ENCODE measurements around the gene A1CF.
"Not testable (repeated sequence)": the region's sequence is repeated elsewhere in the genome, so short reads cannot be mapped to it uniquely, and the experiment has no call there.

Gene A1CF, protein sequence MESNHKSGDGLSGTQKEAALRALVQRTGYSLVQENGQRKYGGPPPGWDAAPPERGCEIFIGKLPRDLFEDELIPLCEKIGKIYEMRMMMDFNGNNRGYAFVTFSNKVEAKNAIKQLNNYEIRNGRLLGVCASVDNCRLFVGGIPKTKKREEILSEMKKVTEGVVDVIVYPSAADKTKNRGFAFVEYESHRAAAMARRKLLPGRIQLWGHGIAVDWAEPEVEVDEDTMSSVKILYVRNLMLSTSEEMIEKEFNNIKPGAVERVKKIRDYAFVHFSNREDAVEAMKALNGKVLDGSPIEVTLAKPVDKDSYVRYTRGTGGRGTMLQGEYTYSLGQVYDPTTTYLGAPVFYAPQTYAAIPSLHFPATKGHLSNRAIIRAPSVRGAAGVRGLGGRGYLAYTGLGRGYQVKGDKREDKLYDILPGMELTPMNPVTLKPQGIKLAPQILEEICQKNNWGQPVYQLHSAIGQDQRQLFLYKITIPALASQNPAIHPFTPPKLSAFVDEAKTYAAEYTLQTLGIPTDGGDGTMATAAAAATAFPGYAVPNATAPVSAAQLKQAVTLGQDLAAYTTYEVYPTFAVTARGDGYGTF

DNA sequence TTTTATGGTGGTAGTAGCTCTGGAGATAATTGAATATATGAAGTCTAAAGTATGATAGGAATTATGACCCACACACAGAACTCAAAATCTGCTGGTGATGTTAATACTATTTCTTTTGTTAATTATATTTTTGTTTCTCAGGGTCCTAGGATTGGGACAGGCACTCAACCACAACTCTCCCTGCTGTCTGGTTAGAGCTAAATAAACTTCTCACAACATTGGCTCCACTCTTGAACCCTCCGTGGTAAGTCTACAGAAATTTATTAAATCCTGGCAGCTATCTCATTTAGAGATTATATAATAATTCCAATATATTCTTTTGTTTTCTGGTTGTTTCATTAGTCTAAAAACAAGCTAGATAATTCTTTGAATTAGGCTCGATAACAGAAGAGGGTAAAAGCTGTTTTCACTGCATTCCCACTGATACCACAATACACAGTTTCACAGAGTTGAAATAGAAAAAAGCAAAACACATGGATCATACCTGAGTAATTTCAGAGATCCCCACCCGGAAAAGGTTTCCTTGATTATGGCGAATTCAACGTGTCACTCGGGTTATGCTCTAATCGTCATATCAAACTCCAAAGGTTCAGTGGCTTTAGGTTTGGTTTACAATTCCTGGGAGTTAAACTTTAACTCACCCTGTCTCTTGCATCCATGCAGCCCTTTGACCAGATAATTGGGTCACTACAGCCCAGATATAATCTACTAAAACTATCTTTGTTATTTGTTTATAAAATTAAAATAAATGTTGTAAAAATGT lies at the start of gene A1CF:
A1CF (minus strand) TSS at position 531 of the 763 bp plus-strand sequence. CDS start 25,687 bp downstream, outside the sequence.
- no peak for DNase-seq (ENCODE audit: extremely low read depth in 1 of 2, low read depth in 1 of 2)

DNA sequence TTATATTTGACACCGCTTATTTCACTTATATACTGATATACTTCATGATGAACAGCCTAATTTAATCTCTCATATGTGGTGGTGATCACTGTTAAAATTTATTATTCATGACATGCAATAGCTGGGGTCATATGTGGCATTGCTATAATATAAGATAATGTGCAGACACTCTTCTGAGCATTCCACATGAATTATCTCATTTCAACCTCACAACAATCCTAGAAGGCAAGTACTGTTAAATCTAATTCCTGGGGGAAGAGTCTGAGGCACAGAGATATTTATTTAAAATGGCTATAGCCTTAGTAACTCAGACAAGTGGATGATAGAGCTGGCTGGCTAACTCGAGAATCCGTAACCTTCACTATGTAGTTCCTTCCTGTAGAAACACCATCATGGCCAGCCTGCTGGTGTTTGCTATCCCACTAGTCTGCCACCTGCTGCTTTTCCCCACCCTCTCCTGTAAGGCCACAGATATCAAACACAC lies 46.6 kb upstream of the A1CF start:
- DNase-seq (ENCODE audit: extremely low read depth in 1 of 2, low read depth in 1 of 2), result no peak

DNA sequence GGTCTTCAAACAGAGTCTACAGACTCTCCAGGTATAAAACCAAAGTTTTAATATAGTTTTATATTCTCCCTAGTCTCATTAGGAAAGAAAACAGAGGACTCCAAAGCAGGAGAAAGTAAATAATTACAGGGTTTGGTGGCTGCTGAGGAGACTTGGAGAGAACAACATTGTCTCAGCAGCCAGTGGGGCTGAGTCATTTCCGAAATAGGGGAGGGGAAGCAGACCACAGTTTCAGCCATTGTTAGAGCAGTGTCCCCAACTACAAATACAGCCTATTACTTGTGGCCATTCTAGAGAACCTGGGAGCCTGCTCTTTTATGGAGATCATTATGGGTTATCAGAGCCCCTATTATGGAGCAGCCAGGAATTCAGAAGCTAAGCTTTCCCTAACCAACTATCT lies 44.2 kb upstream of the A1CF start:
- DNase-seq (ENCODE audit: extremely low read depth in 1 of 2, low read depth in 1 of 2), result no peak

DNA sequence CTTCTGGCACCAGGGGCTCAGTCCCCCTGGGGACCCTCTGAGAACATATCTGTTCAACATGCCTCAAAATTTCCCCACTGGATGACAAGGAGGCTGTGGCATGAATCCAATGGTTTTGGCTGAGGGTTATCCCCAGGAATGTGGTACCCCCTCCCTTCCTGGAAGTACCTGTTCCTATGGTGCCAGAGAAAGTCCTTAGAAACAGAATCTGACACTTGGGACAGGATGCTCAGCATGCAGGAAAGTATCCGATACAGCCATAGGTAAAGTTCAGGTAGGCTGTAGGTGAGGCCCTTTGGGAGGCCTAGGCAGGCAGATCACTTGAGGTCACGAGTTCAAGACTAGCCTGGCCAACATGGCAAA lies 42.7 kb upstream of the A1CF start:
- DNase-seq (ENCODE audit: extremely low read depth in 1 of 2, low read depth in 1 of 2), result no peak

DNA sequence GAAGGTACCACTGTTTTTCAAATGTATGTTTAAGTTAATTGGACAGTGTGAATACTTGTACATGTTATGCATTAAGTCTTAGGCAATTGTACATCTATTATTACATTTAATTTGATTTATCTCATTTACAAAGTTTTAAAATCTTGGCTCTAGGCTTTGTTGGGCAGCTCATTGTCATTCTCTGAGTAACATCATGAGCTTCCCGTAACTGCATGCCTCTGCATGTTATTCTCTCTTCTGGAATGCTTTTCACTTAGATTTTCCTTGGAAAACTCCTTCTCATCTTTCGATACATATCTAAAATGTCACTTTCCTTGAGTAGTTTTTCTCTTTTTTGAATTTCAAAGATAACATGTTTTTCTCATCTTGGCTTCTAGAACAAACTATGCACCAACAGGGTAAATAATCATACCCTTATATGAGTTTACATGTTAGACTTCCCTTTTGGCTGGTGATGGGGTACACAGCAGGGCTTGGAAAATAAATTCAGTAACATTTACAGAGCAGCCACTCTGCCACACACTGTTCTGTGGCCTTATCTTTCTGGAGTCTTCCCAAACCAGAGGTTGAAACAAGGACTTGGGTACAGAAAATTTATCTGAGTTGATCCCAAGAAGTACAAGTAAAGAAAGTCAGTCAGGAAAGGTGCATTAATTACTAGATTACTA lies 42.2 kb upstream of the A1CF start:
- DNase-seq (ENCODE audit: extremely low read depth in 1 of 2, low read depth in 1 of 2), result no peak

DNA sequence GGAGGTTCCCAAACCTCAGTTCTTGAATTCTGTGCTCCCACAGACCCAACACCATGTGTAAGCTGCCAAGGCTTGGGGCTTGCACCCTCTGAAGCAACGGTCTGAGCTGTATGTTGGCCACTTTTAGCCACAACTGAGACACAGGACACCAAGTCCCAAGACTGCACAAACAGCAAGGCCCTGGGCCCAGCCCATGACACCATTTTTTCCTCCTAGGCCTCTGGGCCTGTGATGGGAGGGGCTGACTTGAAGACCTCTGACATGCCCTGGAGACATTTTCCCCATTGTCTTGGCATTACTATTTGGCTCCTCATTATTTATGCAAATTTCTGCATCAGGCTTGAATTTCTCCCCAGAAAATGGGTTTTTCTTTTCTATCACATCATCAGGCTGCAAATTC lies 38.0 kb upstream of the A1CF start:
- not testable (repeated sequence) for DNase-seq (ENCODE audit: extremely low read depth in 1 of 2, low read depth in 1 of 2)

DNA sequence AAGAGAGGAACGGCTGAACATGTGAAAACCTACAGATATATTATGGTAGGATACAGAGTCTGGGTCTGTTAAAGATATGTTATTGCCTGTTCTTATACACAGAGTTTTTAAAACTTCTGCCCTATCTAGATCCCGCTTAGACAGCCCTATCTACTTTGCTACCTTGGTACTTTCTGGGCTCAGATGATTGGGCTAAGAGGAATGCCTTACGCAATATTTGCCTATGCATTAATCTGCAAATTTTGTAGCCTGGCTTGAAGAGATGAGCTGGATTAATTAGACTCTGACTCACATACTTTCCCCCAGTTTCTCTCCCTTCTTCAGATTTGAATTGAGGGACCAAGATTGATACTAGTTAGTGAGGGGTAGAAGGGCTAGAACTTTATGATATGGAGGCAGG lies 33.6 kb upstream of the A1CF start:
- DNase-seq (ENCODE audit: extremely low read depth in 1 of 2, low read depth in 1 of 2), result no peak

DNA sequence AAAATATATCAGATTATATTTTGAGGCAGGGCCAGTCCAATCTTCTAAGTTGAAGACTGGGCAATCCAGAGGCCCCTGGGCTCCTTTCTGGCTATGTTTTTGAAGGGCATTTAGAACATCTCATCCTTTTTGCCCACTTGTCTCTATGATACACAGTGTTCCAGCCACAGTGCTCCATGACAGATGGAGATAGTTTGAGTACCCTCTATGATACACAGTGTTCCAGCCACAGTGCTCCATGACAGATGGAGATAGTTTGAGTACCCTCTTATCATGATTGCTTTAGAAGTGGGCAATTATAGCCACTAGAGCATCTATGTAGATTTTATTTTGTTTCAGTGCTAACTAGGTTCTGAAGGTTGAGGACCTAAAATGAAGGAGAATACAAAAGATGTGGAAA lies 33.1 kb upstream of the A1CF start:
- no peak for DNase-seq (ENCODE audit: extremely low read depth in 1 of 2, low read depth in 1 of 2)

DNA sequence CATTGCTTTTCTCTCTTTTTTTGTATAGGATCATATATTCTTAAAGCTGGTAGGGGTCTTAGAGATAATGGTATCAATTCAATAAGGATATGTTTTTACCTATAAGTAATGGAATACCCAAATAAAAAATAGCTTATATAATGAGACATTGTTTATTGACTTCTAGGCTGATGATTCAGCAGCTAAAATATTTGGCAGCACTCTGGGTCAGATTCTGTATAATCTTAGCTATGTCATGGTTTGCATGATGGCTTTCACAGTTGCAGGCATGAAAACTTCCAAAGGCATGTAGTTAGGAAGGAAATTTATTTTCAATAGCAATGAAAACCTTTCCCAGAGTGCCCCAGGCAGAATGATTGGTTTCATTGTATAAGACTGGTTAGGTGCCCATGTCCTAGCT lies 32.1 kb upstream of the A1CF start:
- DNase-seq (ENCODE audit: extremely low read depth in 1 of 2, low read depth in 1 of 2), result no peak

DNA sequence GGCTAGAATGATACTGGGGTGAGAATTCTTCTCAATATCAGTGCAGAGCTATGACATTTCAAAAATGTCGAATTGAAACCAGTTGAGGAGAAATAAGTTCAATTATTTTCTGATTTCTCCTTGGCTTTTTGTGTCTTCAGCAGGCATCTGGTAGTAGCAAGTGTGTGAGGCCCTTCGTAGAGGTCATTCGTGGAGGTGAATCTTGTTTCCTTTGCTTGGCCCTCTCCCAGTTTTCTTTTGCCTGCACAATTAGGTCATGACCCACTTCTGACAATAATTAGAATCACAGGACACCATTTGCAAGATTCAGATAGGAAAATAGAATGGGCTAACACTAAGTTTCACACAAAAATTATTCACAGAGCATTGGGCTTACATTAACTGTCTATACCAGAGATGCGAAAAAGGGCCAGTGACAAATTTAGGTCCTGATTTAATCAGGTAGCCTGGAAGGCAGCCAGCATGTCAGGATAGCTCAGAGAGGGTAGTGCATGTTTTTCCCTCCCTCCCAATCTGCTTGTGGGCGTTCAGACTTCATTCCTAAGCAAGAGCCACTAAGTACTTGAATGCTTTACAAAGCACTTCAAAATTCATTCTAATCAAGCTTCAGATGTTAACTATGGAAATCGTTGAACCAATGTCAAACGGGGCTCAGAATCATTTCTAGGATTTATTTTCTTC lies 24.0 kb upstream of the A1CF start:
- no peak for DNase-seq (ENCODE audit: extremely low read depth in 1 of 2, low read depth in 1 of 2)

DNA sequence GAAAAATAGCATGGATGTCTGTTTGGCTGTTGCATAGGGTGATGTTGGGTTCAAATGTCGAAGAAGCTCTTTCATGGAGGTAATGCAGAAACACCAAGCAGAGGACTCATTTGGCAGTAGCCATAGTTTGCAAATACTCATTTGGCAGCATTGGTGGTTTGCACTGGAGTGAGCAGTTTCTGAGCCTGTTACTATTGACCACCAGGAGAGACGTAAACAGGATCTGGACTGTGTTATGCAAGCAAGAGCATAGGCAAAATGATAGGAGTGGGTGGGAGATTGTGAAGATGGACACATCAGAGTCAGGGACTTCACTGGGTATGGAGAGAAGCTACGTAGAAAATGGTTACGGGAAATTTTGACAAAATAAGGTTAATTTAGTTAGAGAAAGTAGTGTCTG lies 22.9 kb upstream of the A1CF start:
- no peak for DNase-seq (ENCODE audit: extremely low read depth in 1 of 2, low read depth in 1 of 2)

DNA sequence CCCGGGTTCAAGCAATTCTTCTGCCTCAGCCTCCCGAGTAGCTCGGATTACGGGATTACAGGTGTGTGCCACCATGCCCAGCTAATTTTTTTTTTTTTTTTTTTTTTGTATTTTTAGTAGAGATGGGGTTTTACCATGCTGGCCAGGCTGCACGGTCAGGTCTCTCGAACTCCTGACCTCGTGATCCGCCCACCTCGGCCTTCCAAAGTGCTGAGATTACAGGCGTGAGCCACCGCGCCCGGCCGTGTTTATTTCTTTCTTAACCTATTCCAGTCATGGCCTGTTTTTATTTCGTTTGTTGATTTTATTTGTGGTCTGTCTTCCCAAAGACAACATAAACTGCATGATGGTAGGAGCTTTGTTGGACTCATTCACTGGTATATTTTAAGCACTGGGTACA lies 20.4 kb upstream of the A1CF start:
- not testable (repeated sequence) for DNase-seq (ENCODE audit: extremely low read depth in 1 of 2, low read depth in 1 of 2)

DNA sequence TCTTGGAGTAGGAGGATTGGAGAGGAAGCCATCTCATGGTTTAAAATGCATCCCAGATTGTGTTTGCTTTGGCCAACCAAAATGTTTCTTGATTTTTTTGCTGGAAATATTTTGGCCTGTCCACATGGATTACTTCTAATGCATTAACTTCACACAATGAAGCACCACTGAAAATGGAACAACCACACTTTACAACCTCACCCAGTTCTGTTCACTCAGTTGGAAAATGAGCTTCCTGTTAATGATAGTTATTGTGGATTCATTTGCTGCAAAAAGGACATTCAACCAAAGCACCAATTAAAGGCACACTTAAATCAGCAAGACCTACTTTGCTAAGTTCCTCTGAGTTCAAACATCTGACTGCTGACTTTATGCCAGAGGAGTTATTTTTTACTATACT lies 11.3 kb upstream of the A1CF start:
- no peak for DNase-seq (ENCODE audit: extremely low read depth in 1 of 2, low read depth in 1 of 2)

DNA sequence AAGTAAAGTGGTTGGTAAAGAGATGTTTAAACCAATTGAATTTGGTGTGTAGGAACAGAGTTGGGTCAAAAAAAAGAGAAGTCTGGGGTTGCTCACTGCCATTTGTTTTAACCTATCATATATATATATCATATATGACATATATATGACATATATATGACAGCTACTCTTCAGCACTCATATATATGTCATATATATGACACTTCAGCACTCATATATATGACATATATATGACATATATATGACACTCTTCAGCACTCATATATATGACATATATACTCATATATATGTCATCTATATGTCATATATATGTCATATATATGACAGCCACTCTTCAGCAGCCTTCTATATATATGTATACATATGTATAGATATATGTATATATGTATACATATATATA lies 8.9 kb upstream of the A1CF start:
- DNase-seq (ENCODE audit: extremely low read depth in 1 of 2, low read depth in 1 of 2), result no peak

DNA sequence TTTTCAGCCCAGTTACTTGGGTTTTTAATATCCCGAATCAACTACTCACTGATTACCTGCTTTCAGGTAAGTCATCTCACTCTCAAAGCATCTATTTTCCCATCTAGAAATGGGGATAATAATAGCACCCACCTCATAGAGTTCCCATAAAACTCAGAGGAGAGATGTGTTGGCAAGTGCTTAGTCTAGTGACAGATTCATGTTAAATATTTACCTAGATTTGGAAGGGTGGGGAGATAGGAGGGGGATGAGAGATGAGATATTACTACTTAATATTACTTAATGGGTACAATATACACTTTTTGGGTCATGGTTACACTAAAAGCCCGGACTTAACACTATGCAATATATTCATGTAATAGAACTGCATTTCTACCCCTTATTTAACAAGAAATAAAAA lies 7.0 kb upstream of the A1CF start:
- no peak for DNase-seq (ENCODE audit: extremely low read depth in 1 of 2, low read depth in 1 of 2)

DNA sequence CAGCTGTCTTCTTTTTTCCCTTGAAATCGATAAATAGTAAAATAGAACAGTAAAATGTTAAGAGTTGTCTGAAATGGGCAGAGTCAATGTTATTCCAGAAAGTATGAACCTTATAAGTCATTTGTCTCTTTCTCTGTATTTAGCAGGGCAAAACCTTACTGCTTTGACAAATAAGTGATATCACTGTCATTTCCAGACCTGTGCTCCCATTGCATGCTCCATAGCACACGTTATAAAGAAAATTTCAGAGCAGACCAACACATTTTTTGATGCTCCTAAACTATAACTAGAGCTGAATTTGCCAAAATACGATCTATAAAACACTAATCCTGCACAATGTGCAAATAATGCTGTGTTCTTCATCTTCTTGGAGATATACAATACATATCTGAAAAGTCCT lies 1.1 kb downstream of the A1CF start:
- DNase-seq (ENCODE audit: extremely low read depth in 1 of 2, low read depth in 1 of 2), result no peak

DNA sequence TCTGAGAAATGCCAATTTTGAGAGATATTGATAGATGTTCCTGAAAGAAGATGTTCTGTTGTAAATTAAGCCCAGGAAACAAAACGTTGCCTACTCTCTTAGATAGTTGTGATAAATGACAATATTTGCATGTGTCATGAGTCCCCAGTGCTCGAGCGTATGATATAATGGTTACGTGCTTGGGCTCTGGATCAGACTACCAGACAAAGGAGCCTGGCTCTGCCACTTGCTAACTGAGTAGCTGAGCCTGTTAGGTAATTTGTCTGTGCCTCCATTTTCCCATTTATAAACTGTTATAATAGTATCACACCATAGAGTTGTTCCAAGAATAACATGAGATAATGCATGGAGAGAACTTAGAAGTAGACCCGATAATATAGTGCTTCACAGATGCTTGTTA lies 1.8 kb downstream of the A1CF start:
- no peak for DNase-seq (ENCODE audit: extremely low read depth in 1 of 2, low read depth in 1 of 2)

DNA sequence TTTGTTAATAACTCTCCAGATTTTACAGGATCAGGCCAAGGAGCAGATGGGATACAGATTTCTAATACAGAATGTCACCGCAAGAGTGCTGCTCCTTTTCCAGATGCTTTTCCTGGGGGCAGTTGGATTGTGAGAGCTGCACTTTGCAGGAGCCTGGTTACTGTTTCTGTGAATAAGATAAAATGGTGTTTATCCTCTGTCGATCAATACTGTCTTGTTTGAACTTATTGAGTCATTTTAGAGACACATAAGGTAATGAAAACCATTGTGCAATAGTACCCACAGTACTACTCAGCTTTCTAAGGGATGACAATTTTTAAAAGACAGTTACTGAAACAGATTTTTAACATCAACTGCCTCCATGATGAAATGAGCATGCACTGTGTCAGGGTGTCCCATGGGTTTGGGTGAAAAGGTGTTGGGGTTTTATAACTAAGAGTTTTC lies 2.9 kb downstream of the A1CF start:
- DNase-seq (ENCODE audit: extremely low read depth in 1 of 2, low read depth in 1 of 2), result no peak

DNA sequence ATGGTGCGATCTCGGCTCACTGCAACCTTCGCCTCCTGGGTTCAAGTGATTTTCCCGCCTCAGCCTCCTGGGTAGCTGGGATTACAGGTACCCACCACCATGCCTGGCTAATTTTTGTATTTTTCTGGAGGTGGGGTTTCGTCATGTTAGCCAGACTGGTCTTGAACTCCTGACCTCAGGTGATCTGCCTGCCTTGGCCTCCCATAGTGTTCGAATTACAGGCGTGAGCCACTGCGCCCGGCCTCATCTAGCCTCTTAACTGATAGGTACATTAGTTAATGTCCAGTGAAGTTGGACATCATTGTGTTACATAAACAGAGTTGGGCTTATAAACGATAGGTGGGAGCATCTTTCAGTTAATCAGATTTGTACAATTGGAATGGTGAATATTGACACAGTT lies 4.4 kb downstream of the A1CF start:
- DNase-seq (ENCODE audit: extremely low read depth in 1 of 2, low read depth in 1 of 2), result not testable (repeated sequence)

DNA sequence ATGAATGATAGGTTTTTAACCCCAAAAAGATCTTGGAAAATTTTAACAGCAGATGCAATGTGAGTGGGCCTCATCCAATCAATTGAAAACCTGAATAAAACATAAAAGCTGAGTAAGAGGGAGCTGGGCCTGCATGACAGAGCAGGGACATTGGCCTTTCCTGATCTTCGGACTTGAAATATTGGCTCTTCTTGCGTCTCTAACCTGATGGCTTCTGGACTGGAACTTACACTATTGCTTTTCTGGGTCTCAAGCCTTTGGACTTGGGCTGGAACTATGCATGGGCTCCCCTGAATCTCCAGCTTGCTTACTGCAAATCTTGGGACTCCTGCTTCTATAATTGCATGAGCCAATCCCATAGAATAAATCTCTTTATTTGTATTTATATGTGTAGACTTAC lies 9.0 kb downstream of the A1CF start:
- DNase-seq (ENCODE audit: extremely low read depth in 1 of 2, low read depth in 1 of 2), result no peak

DNA sequence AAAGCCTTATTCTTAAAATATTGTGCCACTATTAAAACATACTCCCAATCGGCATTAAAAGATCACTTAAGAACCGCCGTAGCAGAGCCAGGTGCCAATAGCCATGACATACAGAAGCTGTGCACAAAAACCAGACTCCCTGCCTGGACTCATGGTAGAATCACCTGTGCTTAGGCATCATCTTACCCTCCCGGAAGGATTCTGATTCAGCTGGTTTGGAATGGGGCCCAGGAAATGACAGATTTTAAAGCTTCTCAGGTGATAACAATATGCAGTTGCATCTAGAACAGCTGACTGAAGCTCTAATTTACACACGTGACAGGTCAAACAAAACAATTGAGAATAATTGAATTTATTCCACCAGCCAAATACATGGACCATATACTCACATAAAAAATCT lies 10.7 kb downstream of the A1CF start:
- DNase-seq (ENCODE audit: extremely low read depth in 1 of 2, low read depth in 1 of 2), result no peak

All from activated CD8-positive, alpha-beta memory T cell treated with anti-CD3 and anti-CD28 coated beads for 1 hour (primary cell).